T-helper 1 cell (primary cell): ENCODE results near the gene NUDT9.
"Not testable (repeated sequence)": the region's sequence is repeated elsewhere in the genome, so short reads cannot be mapped to it uniquely, and the experiment has no call there.

Experiments
- DNase-seq, 5 donors: peaks; one replicate each; pipeline ENCODE4 v3.0.0-alpha.2; 2012 to 2020
- total RNA-seq, 4 donors: gene quantifications; one replicate each; lab custom pipeline; 2026; lab: John Stamatoyannopoulos, UW

The NUDT9 gene, protein sequence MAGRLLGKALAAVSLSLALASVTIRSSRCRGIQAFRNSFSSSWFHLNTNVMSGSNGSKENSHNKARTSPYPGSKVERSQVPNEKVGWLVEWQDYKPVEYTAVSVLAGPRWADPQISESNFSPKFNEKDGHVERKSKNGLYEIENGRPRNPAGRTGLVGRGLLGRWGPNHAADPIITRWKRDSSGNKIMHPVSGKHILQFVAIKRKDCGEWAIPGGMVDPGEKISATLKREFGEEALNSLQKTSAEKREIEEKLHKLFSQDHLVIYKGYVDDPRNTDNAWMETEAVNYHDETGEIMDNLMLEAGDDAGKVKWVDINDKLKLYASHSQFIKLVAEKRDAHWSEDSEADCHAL
- total RNA-seq = 7.5 to 13.9 (median 8.4) reads per million in 4 donors

DNA sequence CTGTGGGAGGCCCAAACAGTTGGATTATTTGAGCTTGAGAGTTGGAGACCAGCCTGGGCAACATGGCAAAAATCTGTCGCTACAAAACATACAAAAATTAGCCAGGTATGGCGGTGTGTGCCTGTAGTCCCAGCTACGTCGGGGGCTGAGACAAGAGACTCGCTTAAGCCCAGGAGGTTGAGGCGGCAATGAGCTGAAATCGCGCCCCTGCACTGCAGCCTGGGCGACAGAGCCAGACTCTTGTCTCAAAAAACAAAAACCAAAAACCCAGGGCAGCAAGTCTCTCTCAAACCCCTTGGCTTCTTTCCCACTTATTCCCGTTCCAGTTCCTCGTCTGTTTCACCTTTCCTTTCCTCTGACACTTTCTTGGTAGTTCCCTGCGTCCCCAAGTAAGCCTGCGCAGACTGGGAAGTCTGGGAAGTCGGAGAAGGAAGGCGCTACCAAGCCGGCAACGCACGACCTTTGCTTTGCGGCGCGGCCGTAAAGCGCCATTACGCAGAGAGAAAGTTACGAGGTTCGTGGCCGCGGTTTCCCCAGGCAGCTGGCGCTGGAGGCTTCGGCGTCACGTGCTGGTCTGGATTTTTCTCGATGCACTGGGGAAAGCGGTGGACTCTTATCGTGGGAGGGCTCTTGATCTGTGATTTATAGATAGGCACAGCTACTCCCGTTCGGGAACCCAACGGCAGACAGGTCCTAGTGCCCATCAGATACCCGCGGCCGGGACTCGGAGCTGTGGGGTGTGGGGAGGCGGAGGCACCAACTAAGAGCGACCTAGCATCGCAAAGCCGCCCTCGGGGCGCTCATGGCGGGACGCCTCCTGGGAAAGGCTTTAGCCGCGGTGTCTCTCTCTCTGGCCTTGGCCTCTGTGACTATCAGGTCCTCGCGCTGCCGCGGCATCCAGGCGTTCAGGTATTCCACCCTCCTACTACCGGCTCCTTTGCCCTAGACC, at the start of gene NUDT9:
TSS of gene NUDT9 (plus strand) at position 470 of the 949 bp plus-strand sequence. CDS start at position 803, 333 bp downstream.
- peak; percentile 73 to 88 (median 82) for DNase-seq

DNA sequence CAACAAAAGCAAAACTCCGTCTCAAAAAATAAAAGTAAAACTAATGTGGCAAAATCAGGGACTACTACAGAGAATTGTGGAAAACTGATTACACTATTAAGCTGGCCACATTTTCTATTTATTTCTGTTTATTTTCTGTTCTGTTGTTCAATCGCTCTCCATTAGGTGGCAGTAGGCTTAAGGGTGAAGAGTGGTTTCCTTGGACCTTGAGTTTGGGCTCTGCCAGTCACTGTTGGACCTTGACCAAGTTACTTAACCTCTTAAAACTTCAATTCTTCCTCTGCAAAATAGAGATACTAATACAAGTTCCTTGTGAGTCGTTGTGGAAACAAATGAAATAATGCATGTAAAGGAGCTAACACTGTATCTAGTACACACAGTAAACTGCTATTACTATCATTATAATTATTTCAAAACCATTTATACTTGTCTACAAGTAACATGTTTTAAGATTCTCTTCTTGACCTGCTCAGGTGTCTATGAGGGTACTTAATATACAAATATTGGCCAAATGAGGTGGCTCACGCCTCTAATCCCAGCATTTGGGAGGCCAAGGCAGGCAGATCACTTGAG, 46.6 kb upstream of the NUDT9 start:
- peak in 1 of 5 donors; percentile 18 for DNase-seq

DNA sequence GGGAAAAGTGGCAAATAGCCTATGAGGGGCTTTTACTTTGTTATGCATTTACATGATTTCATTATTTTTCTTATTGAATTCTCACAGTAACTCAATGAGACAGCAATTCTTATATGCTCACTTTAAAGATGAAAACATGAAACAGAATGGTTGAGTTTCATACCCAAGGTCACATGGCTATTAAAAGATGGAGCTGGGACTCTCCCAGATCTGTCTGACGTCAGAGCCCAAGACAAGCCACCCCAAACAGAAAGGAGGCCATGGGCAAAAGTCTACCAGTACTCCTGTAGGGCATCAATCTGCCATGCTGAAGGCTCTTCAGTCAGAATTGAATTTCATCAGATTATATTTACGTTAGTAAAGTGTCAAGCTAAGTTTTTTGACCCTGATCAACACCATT, 44.6 kb upstream of the NUDT9 start:
- no peak for DNase-seq

DNA sequence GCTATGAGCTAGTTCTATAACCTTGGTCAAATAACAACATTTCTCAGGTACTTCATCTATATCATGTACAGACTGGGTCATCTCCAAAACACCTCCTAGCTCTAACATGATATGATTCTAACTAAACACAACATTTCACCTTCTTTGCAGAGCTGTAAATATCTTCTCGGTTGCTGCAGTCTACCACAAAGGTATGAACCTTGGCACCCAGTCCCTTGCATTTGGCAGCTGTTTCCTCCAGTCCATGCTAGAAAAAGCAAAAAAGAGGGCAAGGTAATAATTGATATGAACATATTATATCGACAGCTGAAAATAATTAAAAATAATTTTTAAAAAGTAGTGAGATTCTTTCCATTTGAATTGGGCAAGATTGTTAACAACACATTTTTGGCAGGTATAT, 40.3 kb upstream of the NUDT9 start:
- DNase-seq = no peak

DNA sequence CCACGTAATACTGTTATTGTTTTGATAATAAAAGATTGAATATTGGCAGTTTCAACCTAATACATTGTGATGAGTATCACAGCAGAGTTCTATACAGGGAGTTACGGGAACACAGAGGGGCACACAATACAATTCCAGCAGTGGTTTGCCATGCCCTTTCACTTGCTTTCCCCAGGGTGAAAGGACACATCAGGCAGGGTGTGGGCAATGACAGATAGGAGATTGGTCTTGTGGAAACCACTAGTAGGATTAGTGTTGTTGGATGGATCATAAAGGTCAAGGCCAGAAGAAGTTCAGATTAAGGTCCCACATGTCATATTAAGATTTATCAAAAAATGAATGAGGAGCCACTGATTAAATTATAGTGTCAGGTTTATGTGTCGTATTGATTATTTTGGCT, 39.4 kb upstream of the NUDT9 start:
- no peak for DNase-seq

DNA sequence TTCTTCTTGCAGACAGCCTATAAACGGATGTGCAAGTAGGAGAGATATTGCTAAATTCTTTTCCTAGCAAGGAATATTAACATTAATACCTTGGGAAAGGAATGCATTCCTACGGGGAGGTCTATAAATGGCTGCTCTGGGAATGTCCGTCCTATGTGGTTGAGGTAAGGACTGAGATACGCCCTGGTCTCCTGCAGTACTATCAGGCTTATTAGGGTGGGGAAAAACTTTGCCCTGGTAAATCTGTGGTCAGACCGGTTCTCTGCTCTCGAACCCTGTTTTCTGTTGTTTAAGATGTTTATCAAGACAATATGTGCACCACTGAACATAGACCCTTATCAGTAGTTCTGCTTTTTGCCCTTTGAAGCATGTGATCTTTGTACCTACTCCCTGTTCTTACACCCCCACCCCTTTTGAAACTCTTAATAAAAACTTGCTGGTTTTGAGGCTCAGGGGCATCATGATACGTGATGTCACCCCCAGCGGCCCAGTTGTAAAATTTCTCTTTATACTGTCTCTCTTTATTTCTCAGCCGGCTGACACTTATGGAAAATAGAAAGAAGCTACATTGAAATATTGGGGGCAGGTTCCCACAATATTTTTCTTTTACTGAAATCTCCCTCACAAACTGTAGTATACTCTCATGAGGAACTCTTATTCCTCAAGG, 37.8 kb upstream of the NUDT9 start:
- not testable (repeated sequence) for DNase-seq

DNA sequence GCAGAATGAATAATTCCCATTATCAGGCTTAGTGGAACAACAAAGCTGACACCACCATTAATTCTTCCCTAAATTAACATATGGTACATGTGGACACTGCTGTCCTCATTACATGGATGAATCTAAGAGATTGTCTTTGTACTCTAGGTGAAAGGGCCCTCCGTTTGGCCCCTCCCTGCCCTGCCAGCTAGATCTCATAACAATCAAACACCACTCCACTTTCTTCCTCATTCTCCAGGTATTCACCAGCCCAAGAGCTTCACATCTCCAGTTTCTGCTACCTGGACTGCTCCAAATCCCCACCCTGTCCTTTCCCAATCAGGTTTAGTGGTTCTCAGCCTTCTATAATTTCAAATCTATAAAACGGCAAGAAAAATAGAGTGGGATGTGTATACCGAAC, 35.1 kb upstream of the NUDT9 start:
- no peak for DNase-seq

DNA sequence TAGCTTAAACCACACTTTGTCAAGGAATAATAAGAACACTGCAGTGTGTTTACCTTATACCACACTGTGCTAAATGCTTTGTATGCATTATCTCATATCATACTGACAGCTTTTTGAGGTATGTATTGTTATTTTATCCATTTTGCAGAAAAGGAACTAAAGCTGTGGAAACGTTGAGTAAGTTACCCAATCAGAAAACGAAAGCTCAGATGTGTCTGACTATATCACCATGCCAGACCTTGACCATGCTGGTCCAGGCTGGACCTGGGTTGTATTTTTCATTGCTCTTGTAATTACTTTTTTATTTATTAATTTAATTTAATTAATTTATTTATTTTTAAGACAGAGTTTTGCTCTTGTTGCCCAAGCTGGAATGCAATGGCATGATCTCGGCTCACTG, 33.5 kb upstream of the NUDT9 start:
- DNase-seq = no peak

DNA sequence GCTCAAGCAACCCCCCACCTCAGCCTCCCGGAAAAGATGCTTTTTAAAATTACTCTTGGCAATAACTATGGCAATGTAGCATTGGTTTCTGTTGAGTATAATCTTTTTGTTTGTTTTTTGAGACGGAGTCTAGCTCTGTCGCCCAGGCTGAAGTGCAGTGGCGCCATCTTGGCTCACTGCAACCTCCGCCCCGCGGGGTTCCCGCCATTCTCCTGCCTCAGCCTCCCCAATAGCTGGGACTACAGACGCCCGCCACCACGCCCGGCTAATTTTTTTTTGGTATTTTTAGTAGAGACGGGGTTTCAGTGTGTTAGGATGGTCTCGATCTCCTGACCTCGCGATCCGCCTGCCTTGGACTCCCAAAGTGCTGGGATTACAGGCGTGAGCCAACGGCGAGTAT, 32.3 kb upstream of the NUDT9 start:
- DNase-seq = not testable (repeated sequence)

DNA sequence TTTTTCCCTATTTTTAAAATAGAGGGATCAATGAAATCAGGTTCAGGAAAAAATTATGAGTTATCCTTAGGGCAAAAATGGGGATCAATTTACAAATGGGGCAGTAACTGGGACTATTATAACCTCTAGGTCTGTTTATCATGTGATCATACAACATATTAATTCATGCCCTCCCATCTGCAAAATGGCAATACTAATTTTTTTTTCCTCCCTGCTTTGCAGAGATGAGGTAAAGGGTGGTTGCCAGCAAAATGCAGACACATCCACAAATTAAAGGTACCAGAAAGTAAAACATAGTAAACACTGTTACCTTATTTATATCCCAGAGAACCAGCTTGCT, 31.9 kb upstream of the NUDT9 start:
- no peak for DNase-seq

DNA sequence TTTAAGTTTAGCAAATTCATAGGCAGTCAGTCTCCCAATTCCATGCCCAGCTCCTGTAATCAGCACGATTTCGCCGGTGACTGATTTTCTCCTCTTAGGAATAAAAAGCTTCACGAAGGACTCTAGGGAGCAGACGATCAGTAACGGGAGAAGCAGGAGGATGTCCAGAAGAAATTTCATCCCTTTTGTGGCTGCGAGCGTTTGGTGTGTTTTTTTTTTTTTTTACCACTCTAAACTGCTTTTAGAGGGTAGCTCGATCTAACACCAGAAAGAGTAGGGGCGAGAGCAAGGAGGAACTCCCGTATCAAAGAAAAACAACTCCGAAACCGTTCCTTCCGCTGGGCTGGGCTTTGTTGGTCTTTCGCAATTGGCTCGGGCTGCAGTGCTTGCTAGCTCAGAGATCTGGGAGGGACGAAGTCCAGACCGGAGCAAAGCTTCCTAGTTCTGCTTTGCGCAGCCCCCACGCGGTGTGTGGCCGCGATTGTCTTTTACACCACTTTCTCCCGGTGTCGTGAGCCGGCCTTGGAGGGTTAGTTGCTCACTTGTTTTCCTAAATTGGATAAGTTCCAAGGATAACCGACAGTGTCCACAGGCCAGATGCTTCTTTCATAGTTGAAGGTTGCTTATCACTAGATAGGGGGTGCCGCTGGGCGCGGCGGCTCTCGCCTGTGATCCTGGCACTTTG, 31.3 kb upstream of the NUDT9 start, which contains the start of gene HSD17B11:
TSS of gene HSD17B11 (minus strand) at position 298 of the 685 bp plus-strand sequence. CDS start at position 180, 118 bp downstream.
- peak; percentile 61 to 86 (median 73) for DNase-seq

DNA sequence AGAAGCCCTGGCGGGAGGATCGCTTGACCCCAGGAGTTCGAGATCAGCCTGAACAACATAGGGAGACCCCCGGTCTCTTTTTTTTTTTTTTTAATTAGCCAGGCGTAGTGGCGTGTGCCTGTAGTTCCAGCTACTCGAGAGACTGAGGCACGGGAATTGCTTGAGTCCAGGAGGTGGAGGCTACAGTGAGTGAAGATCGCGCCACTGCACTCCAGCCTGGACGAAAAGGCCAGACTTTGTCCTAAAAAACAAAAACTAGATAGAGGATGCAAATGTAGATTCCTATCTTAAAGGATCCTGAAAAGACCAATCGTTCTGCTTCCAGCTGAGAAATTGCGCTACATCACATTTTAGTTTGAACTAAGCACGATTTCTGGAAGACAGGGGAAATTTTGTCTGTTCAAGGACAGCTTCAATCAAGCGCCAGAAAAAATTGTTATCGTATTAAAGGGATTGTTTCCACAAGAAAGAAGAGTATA, 30.8 kb upstream of the NUDT9 start:
- DNase-seq = no peak

DNA sequence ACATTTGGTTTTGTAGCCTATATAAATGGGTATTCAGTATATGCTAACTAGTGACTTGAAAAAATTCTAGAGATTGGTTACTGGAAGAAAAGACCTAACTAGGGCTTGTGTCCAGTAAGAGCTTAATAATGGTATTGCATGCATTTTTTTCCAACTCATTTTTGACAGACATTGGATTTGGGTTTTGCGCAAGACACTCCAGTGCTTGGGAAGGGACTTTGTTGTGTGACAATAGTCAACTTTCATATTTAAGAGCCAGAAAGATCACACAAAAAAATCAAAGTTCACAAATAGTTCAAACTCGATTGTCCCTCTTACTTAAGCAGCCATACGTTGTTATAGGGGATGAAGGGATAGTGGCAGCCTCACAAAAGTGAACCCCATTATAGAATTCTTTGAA, 30.2 kb upstream of the NUDT9 start:
- no peak for DNase-seq

DNA sequence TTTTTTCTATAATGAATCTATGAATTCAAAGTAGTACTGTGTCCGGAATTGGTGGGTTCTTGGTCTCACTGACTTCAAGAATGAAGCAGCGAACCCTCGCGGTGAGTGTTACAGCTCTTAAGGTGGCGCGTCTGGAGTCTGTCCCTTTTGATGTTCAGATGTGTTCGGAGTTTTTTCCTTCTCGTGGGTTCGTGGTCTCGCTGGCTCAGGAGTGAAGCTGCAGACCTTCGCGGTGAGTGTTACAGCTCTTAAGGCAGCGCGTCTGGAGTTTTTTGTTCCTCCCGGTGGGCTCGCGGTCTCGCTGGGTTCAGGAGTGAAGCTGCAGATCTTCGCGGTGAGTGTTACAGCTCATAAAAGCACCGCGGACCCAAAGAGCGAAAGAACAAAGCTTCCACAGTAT, 27.3 kb upstream of the NUDT9 start:
- not testable (repeated sequence) for DNase-seq

DNA sequence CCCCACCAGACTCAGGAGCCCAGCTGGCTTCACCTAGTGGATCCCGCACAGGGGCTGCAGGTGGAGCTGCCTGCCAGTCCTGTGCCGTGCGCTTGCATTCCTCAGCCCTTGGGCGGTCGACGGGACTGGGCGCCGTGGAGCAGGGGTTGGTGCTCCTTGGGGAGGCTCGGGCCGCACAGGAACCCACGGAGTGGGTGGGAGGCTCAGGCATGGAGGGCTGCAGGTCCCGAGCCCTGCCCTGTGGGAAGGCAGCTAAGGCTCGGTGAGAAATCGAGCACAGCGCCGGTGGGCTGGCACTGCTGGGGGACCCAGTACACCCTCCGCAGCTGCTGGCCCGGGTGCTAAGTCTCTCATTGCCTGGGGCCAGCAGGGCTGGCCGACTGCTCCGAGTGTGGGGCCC, 26.5 kb upstream of the NUDT9 start:
- not testable (repeated sequence) for DNase-seq

DNA sequence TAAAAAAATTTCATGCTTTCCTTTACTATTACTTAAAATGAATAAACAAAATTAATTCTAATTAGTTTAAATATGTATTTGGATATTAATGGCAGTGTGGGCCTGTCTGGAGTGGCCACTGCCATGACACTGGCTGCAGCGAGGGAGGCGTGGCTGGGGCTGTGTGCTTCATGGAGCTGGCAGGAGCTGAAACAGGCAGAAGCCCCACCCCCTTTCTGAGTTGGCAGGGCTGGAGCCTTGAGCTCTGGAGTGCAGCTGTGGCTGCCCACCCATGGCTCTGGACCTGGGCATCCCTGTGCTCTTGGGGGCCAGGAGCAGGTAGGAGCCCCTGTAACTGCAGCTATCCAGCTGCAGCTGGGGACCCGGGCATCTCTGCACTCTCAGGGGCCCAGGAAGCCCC, 23.2 kb upstream of the NUDT9 start:
- no peak for DNase-seq

DNA sequence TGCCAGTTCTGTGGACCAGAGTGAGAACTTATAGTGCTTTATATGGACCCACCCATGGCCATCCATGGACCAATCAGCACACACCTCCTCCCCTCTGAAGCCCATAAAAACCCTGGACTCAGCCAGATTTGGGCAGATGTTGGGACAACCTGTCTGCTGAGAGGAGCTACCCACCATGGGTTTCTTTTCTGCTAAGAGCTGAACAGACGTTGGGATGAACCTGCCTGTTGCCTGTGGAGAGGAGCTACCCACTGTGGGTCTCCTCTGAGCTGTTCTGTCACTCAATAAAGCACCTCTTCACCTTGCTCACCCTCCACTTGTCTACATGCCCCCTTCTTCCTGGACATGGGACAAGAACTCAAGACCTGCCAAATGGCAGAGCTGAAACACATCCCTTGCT, 22.4 kb upstream of the NUDT9 start:
- no peak for DNase-seq

DNA sequence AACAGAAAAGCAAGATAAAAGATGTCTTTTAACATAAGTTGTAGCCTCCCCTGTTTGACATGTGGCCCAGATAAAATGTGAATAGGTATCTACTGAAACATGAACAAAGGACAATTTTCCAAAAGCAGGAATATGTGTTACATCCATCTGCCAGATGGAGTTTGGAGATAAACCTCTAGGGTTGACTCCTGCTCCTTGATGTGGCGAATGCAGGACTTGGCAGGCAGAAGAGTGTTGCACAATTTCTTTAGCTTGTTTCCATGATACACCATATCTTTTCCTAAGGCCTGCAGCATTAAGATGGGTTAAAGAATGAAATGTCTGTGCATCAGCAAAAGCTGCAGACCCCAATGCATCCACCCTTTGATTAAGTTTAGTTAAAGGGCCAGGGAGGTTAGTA, 18.6 kb upstream of the NUDT9 start:
- not testable (repeated sequence) for DNase-seq

DNA sequence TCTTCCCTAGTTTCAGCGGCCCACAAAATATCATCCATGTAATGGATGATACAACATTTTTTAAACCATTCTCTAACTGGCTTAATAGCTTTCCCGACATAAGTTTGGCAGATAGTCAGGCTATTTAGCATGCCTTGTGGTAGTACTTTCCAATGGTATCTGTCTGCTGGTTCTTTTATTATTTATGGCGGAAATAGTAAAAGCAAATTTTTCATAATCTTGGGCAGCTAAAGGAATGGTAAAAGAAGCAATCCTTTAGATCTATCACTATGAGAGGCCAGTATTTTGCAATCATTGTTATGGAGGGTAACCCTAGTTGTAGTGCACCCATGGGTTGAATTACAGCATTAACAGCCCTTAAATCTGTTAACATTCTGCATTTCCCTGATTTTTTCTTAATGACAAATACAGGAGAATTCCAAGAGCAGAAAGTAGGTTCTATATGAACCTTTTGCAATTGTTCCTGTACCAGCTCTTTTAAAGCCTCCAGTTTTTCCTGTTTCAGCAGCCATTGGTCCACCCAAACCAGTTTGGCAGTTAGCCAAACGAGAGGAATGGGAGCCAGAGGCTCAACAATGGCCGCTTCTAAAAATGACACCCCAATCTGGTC, 17.1 kb upstream of the NUDT9 start:
- DNase-seq = no peak

DNA sequence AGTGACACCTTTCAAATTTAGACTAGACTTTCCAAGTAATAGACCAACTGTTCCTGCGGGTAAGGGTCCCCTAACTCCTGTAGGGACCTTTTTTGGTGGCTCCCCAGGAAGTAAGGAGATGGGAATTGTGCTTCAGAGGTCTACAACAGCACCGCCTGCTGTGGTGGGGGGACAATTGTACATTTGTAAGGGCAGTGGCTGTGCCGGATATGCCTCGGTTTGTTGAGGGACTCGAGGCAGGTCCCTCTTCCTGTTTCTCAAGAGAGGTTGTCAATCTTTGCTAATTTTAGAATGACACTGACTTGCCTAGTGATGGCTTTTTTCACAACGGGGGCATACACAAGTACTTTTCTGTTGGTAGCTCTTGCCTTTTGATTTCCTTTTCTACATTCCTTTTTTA, 15.9 kb upstream of the NUDT9 start:
- no peak for DNase-seq

DNA sequence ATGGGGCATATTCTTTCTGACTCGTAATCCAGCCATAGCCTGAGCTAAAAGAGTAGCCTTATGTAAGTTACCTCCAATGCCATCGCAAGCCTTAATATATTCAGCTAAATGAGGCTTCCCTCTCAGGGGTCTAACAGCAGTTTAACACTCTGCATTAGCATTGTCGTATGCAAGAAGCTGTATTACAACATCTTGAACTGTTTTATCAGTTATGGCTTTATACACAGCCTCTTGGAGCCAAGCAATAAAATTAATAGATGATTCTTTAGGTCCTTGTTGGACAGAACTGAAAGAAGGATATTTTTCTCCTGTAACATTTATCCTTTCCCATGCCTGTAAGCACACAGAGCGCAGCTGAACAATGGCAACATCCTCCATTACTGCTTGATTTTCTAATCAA, 15.5 kb upstream of the NUDT9 start:
- DNase-seq = not testable (repeated sequence)
